ENCODE measurements around the gene PHPT1. TPM values are rescaled to one million over a fixed set of nuclear protein-coding genes. Genes with fewer than 3 reads are reported as not detected.

Gene PHPT1
- total and polyA plus RNA-seq, 2 of the 13 experiments (the other 11 are each of a cell fraction or from before 2014, with no cell fraction given), result 189 to 192 TPM

- TF ChIP-seq, protein P1, sequence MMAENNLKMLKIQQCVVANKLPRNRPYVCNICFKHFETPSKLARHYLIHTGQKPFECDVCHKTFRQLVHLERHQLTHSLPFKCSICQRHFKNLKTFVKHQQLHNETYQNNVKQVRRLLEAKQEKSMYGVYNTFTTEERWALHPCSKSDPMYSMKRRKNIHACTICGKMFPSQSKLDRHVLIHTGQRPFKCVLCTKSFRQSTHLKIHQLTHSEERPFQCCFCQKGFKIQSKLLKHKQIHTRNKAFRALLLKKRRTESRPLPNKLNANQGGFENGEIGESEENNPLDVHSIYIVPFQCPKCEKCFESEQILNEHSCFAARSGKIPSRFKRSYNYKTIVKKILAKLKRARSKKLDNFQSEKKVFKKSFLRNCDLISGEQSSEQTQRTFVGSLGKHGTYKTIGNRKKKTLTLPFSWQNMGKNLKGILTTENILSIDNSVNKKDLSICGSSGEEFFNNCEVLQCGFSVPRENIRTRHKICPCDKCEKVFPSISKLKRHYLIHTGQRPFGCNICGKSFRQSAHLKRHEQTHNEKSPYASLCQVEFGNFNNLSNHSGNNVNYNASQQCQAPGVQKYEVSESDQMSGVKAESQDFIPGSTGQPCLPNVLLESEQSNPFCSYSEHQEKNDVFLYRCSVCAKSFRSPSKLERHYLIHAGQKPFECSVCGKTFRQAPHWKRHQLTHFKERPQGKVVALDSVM (CRISPR knock-in tag; IDR thresholded peaks at IDR 0.05), result peak; percentile 76; the same call in 1 of the 2 replicates
- peak; percentile 99 for TF ChIP-seq HIVEP1 (CRISPR knock-in tag; IDR thresholded peaks at IDR 0.05)
- TF ChIP-seq ZNF343 (CRISPR knock-in tag; IDR thresholded peaks at IDR 0.05), result peak; percentile 79; the same call in 1 of the 2 replicates
- no peak for TF ChIP-seq ZNF773 (CRISPR knock-in tag; IDR thresholded peaks at IDR 0.05; ENCODE audit: borderline replicate concordance)
- TF ChIP-seq SIN3B (IDR thresholded peaks at IDR 0.05; ENCODE audit: low read length), result no peak
- no peak for TF ChIP-seq CHD2 (IDR thresholded peaks at IDR 0.05; ENCODE audit: low read depth, low read length)
- no peak for TF ChIP-seq ZKSCAN1 (IDR thresholded peaks at IDR 0.05; ENCODE audit: low read length)
- no peak for TF ChIP-seq ZNF737 (CRISPR knock-in tag; IDR thresholded peaks at IDR 0.05; ENCODE audit: borderline replicate concordance)
- TF ChIP-seq ZSCAN9 (CRISPR knock-in tag; IDR thresholded peaks at IDR 0.05; ENCODE audit: borderline replicate concordance), result 0 out of 2 replicates have a peak, but pooled peaks have one; percentile 27
- no peak; the same call in 1 of the 2 replicates for TF ChIP-seq MAFF (IDR thresholded peaks at IDR 0.05; ENCODE audit: low read depth, low read length)
- peak; percentile 75 for TF ChIP-seq FOSL1 (CRISPR knock-in tag; IDR thresholded peaks at IDR 0.05; ENCODE audit: borderline replicate concordance)
- peak; percentile 44; the same call in 1 of the 2 replicates for TF ChIP-seq HOMEZ (CRISPR knock-in tag; IDR thresholded peaks at IDR 0.05; ENCODE audit: low read depth)
- TF ChIP-seq PHF21A (CRISPR knock-in tag; IDR thresholded peaks at IDR 0.05), result peak; percentile 96
- 0 out of 2 replicates have a peak, but pooled peaks have one; percentile 26 for TF ChIP-seq ZNF790 (CRISPR knock-in tag; IDR thresholded peaks at IDR 0.05; ENCODE audit: borderline replicate concordance)
- no peak for TF ChIP-seq SRSF1 (optimal IDR thresholded peaks at IDR 0.05; ENCODE audit: low read depth, low read length)
- no peak for TF ChIP-seq TCF7L2 (IDR thresholded peaks at IDR 0.05; ENCODE audit: low read depth, low read length)
- TF ChIP-seq CENPX (CRISPR knock-in tag; IDR thresholded peaks at IDR 0.05), result no peak
- TF ChIP-seq, protein P2, sequence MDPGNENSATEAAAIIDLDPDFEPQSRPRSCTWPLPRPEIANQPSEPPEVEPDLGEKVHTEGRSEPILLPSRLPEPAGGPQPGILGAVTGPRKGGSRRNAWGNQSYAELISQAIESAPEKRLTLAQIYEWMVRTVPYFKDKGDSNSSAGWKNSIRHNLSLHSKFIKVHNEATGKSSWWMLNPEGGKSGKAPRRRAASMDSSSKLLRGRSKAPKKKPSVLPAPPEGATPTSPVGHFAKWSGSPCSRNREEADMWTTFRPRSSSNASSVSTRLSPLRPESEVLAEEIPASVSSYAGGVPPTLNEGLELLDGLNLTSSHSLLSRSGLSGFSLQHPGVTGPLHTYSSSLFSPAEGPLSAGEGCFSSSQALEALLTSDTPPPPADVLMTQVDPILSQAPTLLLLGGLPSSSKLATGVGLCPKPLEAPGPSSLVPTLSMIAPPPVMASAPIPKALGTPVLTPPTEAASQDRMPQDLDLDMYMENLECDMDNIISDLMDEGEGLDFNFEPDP (CRISPR knock-in tag; conservative IDR thresholded peaks at IDR 0.05), result no peak
- TF ChIP-seq ZNF562 (CRISPR knock-in tag; IDR thresholded peaks at IDR 0.05; ENCODE audit: borderline replicate concordance), result no peak
- TF ChIP-seq ZNF563 (CRISPR knock-in tag; IDR thresholded peaks at IDR 0.05), result peak; percentile 4
- TF ChIP-seq SP2 (CRISPR knock-in tag; IDR thresholded peaks at IDR 0.05), result peak; percentile 67
- TF ChIP-seq ZNF781 (CRISPR knock-in tag; IDR thresholded peaks at IDR 0.05; ENCODE audit: borderline replicate concordance, not compliant biosample characterization), result no peak
- TF ChIP-seq SMAD3 (CRISPR knock-in tag; IDR thresholded peaks at IDR 0.05), result peak; percentile 66; the same call in 1 of the 2 replicates
- peak; percentile 88 for TF ChIP-seq MED1 (CRISPR knock-in tag; IDR thresholded peaks at IDR 0.05)
- TF ChIP-seq ERF (CRISPR knock-in tag; IDR thresholded peaks at IDR 0.05), result peak; percentile 94
- TF ChIP-seq ZFAT (CRISPR knock-in tag; conservative IDR thresholded peaks at IDR 0.05), result no peak
These were observed 33.1 kb downstream of the PHPT1 start (continued) for GRCh38 chr9:136882109-136882946.

Data from HepG2 (cell line).